Prostate gland (tissue), 2 donors: ENCODE measurements around the gene FDCSP.
"Not testable (repeated sequence)": the region's sequence is repeated elsewhere in the genome, so short reads cannot be mapped to it uniquely, and the experiment has no call there.

Experiments used
- POLR2A ChIP-seq: fragments of 450-650 bp; IDR thresholded peaks from one replicate; pipeline ENCODE4 v1.6.1; 2016; ENCODE audit warnings: antibody characterized with exemption, mild to moderate bottlenecking
- POLR2AphosphoS5 ChIP-seq: sonication (generic); formaldehyde crosslinking; IDR thresholded peaks from one replicate; pipeline ENCODE4 v1.6.1; 2017; ENCODE audit warnings: antibody characterized with exemption
- TF ChIP-seq, protein P1 (sequence below), 4 experiments: fragments of 200-600 bp in 2 of 4; fragments of 450-650 bp in 2 of 4; sonication (generic) in 2 of 4; IDR thresholded peaks; 1 replicate in 3 of 4; 2 replicates in 1 of 4; pipeline ENCODE4 v1.5.1; 2016 to 2019; ENCODE audit warnings: antibody characterized with exemption in 4 of 4, mild to moderate bottlenecking in 2 of 4, moderate library complexity in 2 of 4

DNA sequence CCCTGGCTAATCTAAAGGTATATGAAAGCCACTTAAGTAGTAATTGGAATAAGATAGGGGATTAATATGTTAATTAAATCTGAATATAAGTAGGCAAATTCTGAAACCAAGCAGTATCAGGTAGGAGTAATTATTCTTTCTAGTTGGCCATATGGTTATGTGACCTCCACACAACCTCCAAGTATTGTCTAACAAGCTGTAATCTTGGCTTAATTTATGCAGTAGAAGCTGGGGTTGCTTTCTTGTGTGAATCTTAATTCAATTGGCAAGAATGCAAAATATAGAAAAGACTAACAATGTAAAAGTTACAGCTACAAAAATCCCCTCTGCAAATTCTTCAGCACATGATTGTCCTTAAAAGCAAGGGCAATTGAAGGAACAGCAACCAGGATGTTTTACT lies 9.8 kb upstream of the FDCSP start:
- TF ChIP-seq, protein P1, sequence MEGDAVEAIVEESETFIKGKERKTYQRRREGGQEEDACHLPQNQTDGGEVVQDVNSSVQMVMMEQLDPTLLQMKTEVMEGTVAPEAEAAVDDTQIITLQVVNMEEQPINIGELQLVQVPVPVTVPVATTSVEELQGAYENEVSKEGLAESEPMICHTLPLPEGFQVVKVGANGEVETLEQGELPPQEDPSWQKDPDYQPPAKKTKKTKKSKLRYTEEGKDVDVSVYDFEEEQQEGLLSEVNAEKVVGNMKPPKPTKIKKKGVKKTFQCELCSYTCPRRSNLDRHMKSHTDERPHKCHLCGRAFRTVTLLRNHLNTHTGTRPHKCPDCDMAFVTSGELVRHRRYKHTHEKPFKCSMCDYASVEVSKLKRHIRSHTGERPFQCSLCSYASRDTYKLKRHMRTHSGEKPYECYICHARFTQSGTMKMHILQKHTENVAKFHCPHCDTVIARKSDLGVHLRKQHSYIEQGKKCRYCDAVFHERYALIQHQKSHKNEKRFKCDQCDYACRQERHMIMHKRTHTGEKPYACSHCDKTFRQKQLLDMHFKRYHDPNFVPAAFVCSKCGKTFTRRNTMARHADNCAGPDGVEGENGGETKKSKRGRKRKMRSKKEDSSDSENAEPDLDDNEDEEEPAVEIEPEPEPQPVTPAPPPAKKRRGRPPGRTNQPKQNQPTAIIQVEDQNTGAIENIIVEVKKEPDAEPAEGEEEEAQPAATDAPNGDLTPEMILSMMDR (IDR thresholded peaks at IDR 0.05) = not testable (repeated sequence)
- TF ChIP-seq POLR2A, POLR2AphosphoS5: not testable (repeated sequence)
